Choroid plexus epithelial cell (primary cell): ENCODE measurements around the gene CD200R1L.
A peak's percentile ranks its signal among the peaks of the same experiment; 100 is the strongest.

Experiments
- DNase-seq: peaks from one replicate; pipeline ENCODE4 v3.0.0-alpha.2; 2010; ENCODE audit warnings: low read depth
- H3K4me3 ChIP-seq: 2 replicates; pipeline ENCODE4 v1.5.1; 2011; ENCODE audit warnings: low read depth, mild to moderate bottlenecking, control low read depth, low read length, moderate library complexity
- TF ChIP-seq, protein P1 (sequence below): conservative IDR thresholded peaks from 2 replicates; pipeline ENCODE4 v1.5.1; 2011; ENCODE audit warnings: low read depth, mild to moderate bottlenecking, control low read depth, inconsistent platforms, low read length, moderate library complexity

CD200R1L gene

DNA sequence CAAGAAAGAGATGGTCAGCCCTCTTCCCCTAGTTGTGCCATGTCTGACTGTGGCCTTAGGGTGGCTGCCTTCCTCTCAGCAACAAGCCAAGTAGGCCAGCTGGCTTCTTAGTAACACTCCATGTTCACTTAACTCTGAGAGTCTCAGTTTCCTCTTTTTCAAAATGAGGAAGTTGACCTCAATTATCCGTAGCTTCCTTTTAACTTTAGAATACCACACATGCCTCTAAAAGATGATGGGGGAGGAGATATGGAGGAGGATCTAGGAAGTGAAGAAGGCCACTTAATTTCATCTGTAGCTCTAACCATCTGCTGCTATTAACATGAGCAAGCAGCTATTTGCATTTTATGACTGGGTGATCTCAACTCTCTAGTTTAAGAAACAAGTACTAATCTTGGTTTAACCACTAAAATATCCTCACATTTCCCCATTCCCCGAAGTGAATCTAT is 32.9 kb downstream of the CD200R1L start:
- no peak overlapping the region for H3K4me3 ChIP-seq
- DNase-seq, result peak; percentile 31
- TF ChIP-seq, protein P1, sequence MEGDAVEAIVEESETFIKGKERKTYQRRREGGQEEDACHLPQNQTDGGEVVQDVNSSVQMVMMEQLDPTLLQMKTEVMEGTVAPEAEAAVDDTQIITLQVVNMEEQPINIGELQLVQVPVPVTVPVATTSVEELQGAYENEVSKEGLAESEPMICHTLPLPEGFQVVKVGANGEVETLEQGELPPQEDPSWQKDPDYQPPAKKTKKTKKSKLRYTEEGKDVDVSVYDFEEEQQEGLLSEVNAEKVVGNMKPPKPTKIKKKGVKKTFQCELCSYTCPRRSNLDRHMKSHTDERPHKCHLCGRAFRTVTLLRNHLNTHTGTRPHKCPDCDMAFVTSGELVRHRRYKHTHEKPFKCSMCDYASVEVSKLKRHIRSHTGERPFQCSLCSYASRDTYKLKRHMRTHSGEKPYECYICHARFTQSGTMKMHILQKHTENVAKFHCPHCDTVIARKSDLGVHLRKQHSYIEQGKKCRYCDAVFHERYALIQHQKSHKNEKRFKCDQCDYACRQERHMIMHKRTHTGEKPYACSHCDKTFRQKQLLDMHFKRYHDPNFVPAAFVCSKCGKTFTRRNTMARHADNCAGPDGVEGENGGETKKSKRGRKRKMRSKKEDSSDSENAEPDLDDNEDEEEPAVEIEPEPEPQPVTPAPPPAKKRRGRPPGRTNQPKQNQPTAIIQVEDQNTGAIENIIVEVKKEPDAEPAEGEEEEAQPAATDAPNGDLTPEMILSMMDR, result no peak

DNA sequence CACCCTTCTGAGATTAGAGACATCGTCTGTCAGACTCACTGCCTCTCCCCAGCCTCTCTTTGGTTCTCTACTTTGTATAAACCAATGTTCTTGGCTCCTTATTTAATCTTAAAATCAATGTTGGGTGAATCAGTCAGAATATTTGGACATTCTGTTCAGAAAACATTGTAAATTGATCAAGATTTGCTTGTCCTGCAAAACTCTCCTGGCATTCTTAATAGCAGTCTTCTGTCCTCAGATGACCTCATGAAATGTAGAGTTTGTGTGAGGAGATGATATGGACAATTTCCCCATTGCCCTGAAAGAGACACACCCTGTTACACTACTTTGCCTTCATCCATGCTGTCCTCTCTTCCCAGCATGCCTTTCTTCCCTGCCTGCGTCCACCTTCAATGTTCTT is 33.6 kb downstream of the CD200R1L start:
- H3K4me3 ChIP-seq, result no peak overlapping the region

DNA sequence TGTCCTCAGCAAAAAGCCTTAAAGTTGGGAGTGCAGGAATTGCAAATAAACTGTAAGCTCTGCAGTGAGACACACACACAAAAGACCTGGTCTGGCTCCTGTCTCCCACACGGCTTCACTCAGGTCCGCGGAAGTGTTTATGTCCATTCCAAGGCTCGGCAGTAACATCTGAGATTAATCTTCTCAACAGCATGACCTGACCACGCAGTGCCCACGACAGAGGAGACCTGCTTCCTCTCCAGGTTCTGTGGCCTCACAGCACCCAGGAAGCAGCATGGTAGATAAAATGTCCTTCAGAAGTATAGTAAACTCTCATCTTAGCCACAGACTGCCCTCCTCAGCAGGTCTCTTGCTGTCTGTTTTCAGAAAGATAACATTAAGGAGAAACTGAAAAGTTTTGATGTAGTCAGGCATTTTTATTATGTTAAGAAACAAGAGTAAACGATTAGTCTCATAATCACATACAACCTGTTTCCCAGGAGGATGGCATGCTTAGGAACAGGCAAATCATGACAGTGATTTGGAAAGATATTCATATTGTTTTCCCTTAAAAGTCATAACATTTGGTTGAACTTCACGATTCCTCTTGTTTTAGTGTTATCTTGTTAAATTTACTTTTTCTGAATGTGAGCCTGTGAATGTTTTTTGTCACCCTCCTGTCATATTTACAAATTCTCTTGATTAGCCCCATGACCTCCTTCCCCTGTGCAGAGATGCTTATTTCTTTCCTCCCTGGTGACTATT is 34.6 kb downstream of the CD200R1L start:
- H3K4me3 ChIP-seq, result no peak overlapping the region
- TF ChIP-seq, protein P1, result no peak
- DNase-seq, result peak; percentile 23

More for the DNA sequence above, 33.6 kb downstream of the CD200R1L start:
- TF ChIP-seq, protein P1, result no peak
- DNase-seq, result no peak

GRCh38 chr3:112811131-112811884 is 35.4 kb downstream of the CD200R1L start:
- no peak overlapping the region for H3K4me3 ChIP-seq
- TF ChIP-seq, protein P1, result no peak
- peak; percentile 73 for DNase-seq

DNA sequence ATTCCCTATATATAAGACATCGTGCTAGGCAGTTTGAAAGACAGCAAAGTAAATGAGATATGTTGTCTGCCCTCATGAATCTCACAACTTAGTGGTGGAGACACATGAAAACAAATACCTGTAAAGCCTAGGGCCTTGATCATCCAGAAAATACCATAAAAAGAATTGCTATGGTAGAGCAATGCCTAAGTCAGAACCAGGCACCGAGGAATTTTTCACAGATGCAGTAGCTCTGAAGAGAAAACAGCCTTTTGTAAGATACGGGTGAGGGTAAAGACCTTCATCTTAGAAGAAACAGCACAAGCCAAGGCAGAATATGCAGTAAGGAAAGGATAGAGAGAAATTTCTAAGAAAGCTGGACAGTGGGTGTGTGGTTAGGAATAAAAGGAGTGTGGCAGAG is 36.1 kb downstream of the CD200R1L start:
- no peak for DNase-seq
- no peak overlapping the region for H3K4me3 ChIP-seq
- TF ChIP-seq, protein P1, result no peak

DNA sequence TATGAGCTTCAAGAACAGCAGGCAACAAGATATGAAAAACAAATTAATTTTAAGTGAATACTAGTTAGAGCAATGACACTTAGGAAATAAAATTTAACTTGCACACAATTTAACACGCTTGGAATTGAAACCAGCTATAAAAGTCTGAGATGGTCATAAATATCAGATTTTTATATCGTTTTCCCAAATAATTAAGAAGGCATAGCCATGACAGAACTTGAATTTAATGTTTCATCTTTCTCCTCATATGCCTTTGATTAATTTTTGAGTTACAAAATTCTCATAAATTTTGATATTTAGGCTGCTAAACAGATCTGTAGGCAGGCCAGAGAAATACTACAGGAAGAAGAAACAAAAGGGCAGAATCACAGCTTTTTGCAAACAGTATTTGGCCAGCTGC is 38.5 kb downstream of the CD200R1L start:
- no peak for DNase-seq
- H3K4me3 ChIP-seq, result no peak overlapping the region
- TF ChIP-seq, protein P1, result no peak
